ENCODE measurements around the gene VWA1. TPM values are rescaled to one million over a fixed set of nuclear protein-coding genes. Genes with fewer than 3 reads are reported as not detected.

VWA1 gene
- polyA plus RNA-seq, 1 of the 3 experiments (the other 2 are of a cell fraction): 7.4 TPM

DNA sequence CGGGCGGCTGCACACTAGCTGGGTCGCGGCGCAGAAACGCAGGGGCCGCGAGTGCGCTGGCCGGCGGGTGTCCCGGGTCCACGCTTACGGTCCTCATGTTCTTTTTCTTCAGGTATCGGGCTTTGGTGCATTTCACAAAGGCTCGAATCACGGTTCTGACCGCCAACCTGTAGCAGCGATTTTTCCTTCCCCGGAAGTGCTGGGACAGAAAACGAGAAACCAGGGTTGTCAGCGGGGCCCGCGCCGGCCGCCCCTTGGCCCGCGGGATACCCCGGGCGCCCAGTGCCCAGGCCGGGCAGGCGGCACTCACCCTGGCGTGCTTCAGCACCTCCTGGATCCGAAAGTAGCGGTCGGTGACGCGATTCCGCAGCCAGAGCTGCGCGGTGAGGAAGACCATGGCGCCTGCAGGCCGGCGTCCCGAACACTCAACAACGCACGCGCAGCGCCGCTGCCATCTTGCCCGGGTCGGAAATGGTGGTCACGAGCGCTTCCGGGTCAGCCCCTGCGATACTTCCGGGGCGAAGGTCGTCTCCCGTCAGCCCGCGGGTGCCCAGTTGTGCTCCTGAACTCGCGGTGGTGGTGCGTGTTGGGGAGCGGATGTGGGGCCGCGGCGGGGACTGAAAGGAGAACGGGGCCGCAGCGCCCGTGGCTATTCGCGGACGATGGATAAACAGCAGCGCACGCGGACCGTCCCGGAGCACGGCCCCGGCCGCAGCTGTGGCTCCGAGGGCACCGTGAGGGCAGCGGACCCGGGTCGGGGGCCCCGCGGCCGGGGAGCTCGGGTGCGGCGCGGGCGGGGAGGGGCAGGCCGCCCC is 28.5 kb upstream of the VWA1 start, which contains the start of gene MRPL20:
TSS of gene MRPL20 (minus strand) at position 473 of the 815 bp plus-strand sequence. CDS start at position 397, 76 bp downstream.
- H3K4me2 ChIP-seq: peak within 1 kb of the TSS; percentile 87
- peak; percentile 98 for DNase-seq
- no peaks in the 10 kb centered on the region for H3K9me3 ChIP-seq
- peak within 1 kb of the TSS; percentile 72 to 77 for H3K27ac ChIP-seq (ENCODE audit: low read depth in 2 of 2, low read length in 1 of 2)
- no peaks in the 10 kb centered on the region for H3K27me3 ChIP-seq (ENCODE audit: insufficient read depth)
- H3K79me2 ChIP-seq (ENCODE audit: insufficient read depth): peaks cover 72% of the 10 kb centered on the region
- H3F3A ChIP-seq (replicated peaks; ENCODE audit: insufficient read depth): peaks cover 33% of the 10 kb centered on the region
- under 1% methylated on average over 27 of the region's 98 CpGs for WGBS (ENCODE audit: low lambda C conversion rate)
- no peaks in the 10 kb centered on the region for H4K20me1 ChIP-seq (ENCODE audit: insufficient read depth)
- peak within 1 kb of the TSS; percentile 74 to 77 for H3K4me3 ChIP-seq (ENCODE audit: low read depth in 2 of 2, low read length in 1 of 2)
- ChIA-PET CTCF (interaction anchor here (0.7 to 3.5 kb wide), 5 partner anchors 8 to 211 kb away, joined by 3 to 14 read pairs (median 6); partner anchors contain the start of genes ANKRD65, AURKAIP1 and CCNL2), POLR2A (interaction anchor here (0.6 to 3.3 kb wide), 7 partner anchors 8 to 209 kb away, joined by 3 to 18 read pairs (median 3); partner anchors contain the start of genes AURKAIP1, CCNL2 and MIB2)
- H2AFZ ChIP-seq (ENCODE audit: low read depth): peak within 1 kb of the TSS; percentile 65; the same call in 1 of the 2 replicates
- H3K4me1 ChIP-seq (ENCODE audit: control insufficient read depth in 1 of 2, insufficient read depth in 2 of 2, low read depth in 1 of 2, low read length in 1 of 2): peaks cover 11 to 15% of the 10 kb centered on the region in 2 experiments; a peak in 3 of 4 replicates
- H3K36me3 ChIP-seq (replicated peaks in 1 of 2; ENCODE audit: control insufficient read depth in 1 of 2, insufficient read depth in 2 of 2, low read length in 1 of 2): peaks cover 15 to 16% of the 10 kb centered on the region in 2 experiments
- no peaks in the 10 kb centered on the region for H3K9me2 ChIP-seq
- peak within 1 kb of the TSS; percentile 88 for H3K9ac ChIP-seq
- no peak for TF ChIP-seq GATA2 (CRISPR knock-in tag; IDR thresholded peaks at IDR 0.05)
- peak; percentile 80 for TF ChIP-seq ELF1 (IDR thresholded peaks at IDR 0.05)
- peak; percentile 82; the same call in 1 of the 2 replicates for TF ChIP-seq POLR2AphosphoS5 (IDR thresholded peaks at IDR 0.05; ENCODE audit: low read depth, low read length)
- no peak for TF ChIP-seq RAD21 (IDR thresholded peaks at IDR 0.05; ENCODE audit: low read length)
- no peak for TF ChIP-seq JUND (IDR thresholded peaks at IDR 0.05)
- TF ChIP-seq, protein P1, sequence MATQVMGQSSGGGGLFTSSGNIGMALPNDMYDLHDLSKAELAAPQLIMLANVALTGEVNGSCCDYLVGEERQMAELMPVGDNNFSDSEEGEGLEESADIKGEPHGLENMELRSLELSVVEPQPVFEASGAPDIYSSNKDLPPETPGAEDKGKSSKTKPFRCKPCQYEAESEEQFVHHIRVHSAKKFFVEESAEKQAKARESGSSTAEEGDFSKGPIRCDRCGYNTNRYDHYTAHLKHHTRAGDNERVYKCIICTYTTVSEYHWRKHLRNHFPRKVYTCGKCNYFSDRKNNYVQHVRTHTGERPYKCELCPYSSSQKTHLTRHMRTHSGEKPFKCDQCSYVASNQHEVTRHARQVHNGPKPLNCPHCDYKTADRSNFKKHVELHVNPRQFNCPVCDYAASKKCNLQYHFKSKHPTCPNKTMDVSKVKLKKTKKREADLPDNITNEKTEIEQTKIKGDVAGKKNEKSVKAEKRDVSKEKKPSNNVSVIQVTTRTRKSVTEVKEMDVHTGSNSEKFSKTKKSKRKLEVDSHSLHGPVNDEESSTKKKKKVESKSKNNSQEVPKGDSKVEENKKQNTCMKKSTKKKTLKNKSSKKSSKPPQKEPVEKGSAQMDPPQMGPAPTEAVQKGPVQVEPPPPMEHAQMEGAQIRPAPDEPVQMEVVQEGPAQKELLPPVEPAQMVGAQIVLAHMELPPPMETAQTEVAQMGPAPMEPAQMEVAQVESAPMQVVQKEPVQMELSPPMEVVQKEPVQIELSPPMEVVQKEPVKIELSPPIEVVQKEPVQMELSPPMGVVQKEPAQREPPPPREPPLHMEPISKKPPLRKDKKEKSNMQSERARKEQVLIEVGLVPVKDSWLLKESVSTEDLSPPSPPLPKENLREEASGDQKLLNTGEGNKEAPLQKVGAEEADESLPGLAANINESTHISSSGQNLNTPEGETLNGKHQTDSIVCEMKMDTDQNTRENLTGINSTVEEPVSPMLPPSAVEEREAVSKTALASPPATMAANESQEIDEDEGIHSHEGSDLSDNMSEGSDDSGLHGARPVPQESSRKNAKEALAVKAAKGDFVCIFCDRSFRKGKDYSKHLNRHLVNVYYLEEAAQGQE (IDR thresholded peaks at IDR 0.05; ENCODE audit: low read depth, low read length): peak; percentile 43; the same call in 1 of the 2 replicates
- TF ChIP-seq RCOR1 (IDR thresholded peaks at IDR 0.05; ENCODE audit: low read length): no peak
- no peak for TF ChIP-seq FOSL2 (IDR thresholded peaks at IDR 0.05; ENCODE audit: borderline replicate concordance, low read depth)
- TF ChIP-seq FOXM1 (IDR thresholded peaks at IDR 0.05; ENCODE audit: low read depth): no peak
- TF ChIP-seq, protein P2, sequence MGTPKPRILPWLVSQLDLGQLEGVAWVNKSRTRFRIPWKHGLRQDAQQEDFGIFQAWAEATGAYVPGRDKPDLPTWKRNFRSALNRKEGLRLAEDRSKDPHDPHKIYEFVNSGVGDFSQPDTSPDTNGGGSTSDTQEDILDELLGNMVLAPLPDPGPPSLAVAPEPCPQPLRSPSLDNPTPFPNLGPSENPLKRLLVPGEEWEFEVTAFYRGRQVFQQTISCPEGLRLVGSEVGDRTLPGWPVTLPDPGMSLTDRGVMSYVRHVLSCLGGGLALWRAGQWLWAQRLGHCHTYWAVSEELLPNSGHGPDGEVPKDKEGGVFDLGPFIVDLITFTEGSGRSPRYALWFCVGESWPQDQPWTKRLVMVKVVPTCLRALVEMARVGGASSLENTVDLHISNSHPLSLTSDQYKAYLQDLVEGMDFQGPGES (IDR thresholded peaks at IDR 0.05; ENCODE audit: low read depth, low read length): no peak
- TF ChIP-seq TCF12 (IDR thresholded peaks at IDR 0.05): peak; percentile 29; the same call in 1 of the 2 replicates
- TF ChIP-seq RXRA (IDR thresholded peaks at IDR 0.05; ENCODE audit: borderline replicate concordance, low read depth): no peak
- TF ChIP-seq, protein P3, sequence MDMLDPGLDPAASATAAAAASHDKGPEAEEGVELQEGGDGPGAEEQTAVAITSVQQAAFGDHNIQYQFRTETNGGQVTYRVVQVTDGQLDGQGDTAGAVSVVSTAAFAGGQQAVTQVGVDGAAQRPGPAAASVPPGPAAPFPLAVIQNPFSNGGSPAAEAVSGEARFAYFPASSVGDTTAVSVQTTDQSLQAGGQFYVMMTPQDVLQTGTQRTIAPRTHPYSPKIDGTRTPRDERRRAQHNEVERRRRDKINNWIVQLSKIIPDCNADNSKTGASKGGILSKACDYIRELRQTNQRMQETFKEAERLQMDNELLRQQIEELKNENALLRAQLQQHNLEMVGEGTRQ (IDR thresholded peaks at IDR 0.05; ENCODE audit: borderline replicate concordance, low read depth, low read length): no peak
- 0 out of 2 replicates have a peak, but pooled peaks have one; percentile 11 for TF ChIP-seq SMC3 (IDR thresholded peaks at IDR 0.05; ENCODE audit: low read depth, low read length)
- TF ChIP-seq, protein P4, sequence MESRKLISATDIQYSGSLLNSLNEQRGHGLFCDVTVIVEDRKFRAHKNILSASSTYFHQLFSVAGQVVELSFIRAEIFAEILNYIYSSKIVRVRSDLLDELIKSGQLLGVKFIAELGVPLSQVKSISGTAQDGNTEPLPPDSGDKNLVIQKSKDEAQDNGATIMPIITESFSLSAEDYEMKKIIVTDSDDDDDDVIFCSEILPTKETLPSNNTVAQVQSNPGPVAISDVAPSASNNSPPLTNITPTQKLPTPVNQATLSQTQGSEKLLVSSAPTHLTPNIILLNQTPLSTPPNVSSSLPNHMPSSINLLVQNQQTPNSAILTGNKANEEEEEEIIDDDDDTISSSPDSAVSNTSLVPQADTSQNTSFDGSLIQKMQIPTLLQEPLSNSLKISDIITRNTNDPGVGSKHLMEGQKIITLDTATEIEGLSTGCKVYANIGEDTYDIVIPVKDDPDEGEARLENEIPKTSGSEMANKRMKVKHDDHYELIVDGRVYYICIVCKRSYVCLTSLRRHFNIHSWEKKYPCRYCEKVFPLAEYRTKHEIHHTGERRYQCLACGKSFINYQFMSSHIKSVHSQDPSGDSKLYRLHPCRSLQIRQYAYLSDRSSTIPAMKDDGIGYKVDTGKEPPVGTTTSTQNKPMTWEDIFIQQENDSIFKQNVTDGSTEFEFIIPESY (IDR thresholded peaks at IDR 0.05; ENCODE audit: borderline replicate concordance, low read depth): peak; percentile 81; the same call in 1 of the 2 replicates
- TF ChIP-seq CHD2 (IDR thresholded peaks at IDR 0.05; ENCODE audit: low read length, partially characterized antibody): peak; percentile 97
- TF ChIP-seq NFIC (IDR thresholded peaks at IDR 0.05; ENCODE audit: borderline replicate concordance): no peak
- peak; percentile 74; the same call in 1 of the 2 replicates for TF ChIP-seq SIN3A (IDR thresholded peaks at IDR 0.05; ENCODE audit: borderline replicate concordance, low read depth, low read length)
- TF ChIP-seq, protein P5, sequence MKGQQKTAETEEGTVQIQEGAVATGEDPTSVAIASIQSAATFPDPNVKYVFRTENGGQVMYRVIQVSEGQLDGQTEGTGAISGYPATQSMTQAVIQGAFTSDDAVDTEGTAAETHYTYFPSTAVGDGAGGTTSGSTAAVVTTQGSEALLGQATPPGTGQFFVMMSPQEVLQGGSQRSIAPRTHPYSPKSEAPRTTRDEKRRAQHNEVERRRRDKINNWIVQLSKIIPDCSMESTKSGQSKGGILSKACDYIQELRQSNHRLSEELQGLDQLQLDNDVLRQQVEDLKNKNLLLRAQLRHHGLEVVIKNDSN (IDR thresholded peaks at IDR 0.05; ENCODE audit: borderline replicate concordance, low read depth): no peak
- peak; percentile 68 for TF ChIP-seq NRF1 (IDR thresholded peaks at IDR 0.05; ENCODE audit: low read depth, low read length)
- TF ChIP-seq EZH2phosphoT487 (IDR thresholded peaks at IDR 0.05; ENCODE audit: borderline replicate concordance, low read depth): no peak
- TF ChIP-seq MEF2A (IDR thresholded peaks at IDR 0.05; ENCODE audit: borderline replicate concordance, low read depth): no peak
